GM19468 (cell line): Measurements from ENCODE around the gene TCAP.
"Not testable (repeated sequence)": the region's sequence is repeated elsewhere in the genome, so short reads cannot be mapped to it uniquely, and the experiment has no call there.

ENCODE experiments used
- ATAC-seq: cut with Tn5 transposase; IDR thresholded peaks from one replicate; pipeline ENCODE4 v1.9.1; 2021; ENCODE audit warnings: mild to moderate bottlenecking, moderate library complexity, moderate number of reproducible peaks; ENCODE audit not compliant: unreplicated experiment; ENCODE audit errors: extremely low read depth

Gene TCAP

GRCh38 chr17:39677542-39678339 lies 12.6 kb downstream of the TCAP start:
- no peak for ATAC-seq

- no peak for ATAC-seq
These were observed 13.4 kb downstream of the TCAP start for GRCh38 chr17:39678340-39679116.

- ATAC-seq = no peak
These were observed 14.5 kb downstream of the TCAP start for GRCh38 chr17:39679521-39680192.

- ATAC-seq = no peak
These were observed 18.3 kb downstream of the TCAP start for GRCh38 chr17:39683295-39683939.

GRCh38 chr17:39684369-39685192 lies 19.4 kb downstream of the TCAP start:
- no peak for ATAC-seq

GRCh38 chr17:39687101-39687545 lies 22.0 kb downstream of the TCAP start:
- ATAC-seq = no peak

GRCh38 chr17:39687546-39688474 lies 22.7 kb downstream of the TCAP start, which contains the start of gene PGAP3:
TSS of gene PGAP3 (minus strand) at chr17:39688057. CDS start at chr17:39688014, 43 bp downstream.
- ATAC-seq = peak; percentile 65

GRCh38 chr17:39688475-39688835 lies 23.3 kb downstream of the TCAP start:
- ATAC-seq = no peak

GRCh38 chr17:39688945-39689344 lies 23.8 kb downstream of the TCAP start:
- ATAC-seq = no peak

- ATAC-seq = no peak
These were observed 29.4 kb downstream of the TCAP start for GRCh38 chr17:39694593-39694992.

- ATAC-seq = no peak
These were observed 29.9 kb downstream of the TCAP start for GRCh38 chr17:39695089-39695474.

GRCh38 chr17:39696731-39697130 lies 31.6 kb downstream of the TCAP start:
- ATAC-seq = no peak

- ATAC-seq = no peak
These were observed 32.8 kb downstream of the TCAP start for GRCh38 chr17:39697961-39698360.

- not testable (repeated sequence) for ATAC-seq
These were observed 34.1 kb downstream of the TCAP start for GRCh38 chr17:39699157-39699817.

GRCh38 chr17:39699818-39700147 lies 34.6 kb downstream of the TCAP start, which contains the start of gene ERBB2:
TSS of gene ERBB2 (plus strand) at chr17:39700064. CDS start at chr17:39700239, 175 bp downstream.
- ATAC-seq = no peak

- no peak for ATAC-seq
These were observed 35.2 kb downstream of the TCAP start for GRCh38 chr17:39700148-39700987.
